ENCODE data around the gene TTC7B.

The TTC7B gene

DNA sequence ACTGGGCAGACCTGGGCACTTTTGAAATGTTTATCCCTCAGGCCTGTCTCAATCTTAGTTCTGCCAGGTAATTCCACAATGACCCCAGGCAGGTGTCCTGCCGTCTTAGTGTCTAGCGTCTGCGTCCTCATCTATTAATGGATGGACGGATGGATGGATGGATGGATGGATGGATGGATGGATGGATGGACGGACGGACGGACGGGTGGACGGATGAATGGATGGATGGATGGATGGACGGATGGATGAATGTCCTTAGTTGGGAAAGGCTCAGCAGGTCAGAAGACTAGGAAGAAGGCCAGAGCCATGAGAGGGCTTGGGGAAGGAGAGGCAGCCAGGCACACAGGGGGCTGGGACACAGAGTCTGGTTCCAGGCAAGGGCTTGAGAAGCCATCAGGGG, 278.1 kb downstream of the TTC7B start:
- Histone ChIP-seq H3K4me3 (ENCODE audit: low read depth, low read length) (no peak overlapping the region), H3K36me3 (ENCODE audit: control insufficient read depth, insufficient read depth, low read length) (no peaks in the 10 kb centered on the region), H3K27me3 (ENCODE audit: control insufficient read depth, insufficient read depth, low read length) (no peaks in the 10 kb centered on the region), H3K9ac (no peak overlapping the region), H2AFZ (no peak overlapping the region), H3K79me2 (no peaks in the 10 kb centered on the region), H3K27ac (no peak overlapping the region), H3K4me1 (peaks cover 11% of the 10 kb centered on the region), H3K9me3 (ENCODE audit: control insufficient read depth, low read length) (no peaks in the 10 kb centered on the region), H3K4me2 (ENCODE audit: low read length) (no peak overlapping the region)
- TF ChIP-seq, protein P1, sequence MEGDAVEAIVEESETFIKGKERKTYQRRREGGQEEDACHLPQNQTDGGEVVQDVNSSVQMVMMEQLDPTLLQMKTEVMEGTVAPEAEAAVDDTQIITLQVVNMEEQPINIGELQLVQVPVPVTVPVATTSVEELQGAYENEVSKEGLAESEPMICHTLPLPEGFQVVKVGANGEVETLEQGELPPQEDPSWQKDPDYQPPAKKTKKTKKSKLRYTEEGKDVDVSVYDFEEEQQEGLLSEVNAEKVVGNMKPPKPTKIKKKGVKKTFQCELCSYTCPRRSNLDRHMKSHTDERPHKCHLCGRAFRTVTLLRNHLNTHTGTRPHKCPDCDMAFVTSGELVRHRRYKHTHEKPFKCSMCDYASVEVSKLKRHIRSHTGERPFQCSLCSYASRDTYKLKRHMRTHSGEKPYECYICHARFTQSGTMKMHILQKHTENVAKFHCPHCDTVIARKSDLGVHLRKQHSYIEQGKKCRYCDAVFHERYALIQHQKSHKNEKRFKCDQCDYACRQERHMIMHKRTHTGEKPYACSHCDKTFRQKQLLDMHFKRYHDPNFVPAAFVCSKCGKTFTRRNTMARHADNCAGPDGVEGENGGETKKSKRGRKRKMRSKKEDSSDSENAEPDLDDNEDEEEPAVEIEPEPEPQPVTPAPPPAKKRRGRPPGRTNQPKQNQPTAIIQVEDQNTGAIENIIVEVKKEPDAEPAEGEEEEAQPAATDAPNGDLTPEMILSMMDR (IDR thresholded peaks at IDR 0.05), result no peak

DNA sequence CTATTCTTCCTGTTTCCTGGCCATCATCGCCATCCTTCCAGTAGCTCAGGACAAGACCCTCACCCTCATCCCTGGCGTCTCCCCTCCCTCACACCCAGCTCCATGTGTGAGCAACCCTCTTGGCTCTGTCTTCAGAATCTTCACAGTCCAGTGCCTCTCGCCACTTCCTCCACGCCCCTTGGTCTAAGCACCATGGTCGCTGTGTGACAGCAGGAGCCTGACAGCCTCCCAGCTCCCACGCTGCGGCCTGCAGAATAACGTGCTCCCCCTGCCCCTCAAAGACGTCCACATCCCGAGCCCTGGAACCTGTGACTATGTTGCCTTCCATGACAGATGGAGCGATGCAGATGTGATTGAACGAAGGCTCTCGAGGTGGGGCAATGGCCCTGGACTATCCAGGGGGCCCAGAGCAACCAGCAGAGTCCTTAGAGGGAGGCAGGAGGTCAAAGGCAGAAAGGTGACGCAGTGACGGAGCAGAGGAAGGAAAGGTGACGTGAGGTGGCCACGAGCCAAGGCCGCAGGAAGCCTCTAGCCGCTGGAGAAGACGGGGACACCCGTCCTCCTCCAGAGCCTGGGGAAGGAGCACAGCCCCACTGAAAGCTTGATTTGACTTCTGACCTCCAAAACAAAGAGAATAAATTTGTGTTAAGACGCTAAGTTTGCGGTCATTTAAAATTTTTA, 279.6 kb downstream of the TTC7B start:
- TF ChIP-seq, protein P1 (IDR thresholded peaks at IDR 0.05), result no peak
- Histone ChIP-seq H3K27ac (peak overlapping the region; percentile 68), H3K36me3 (ENCODE audit: control insufficient read depth, insufficient read depth, low read length) (no peaks in the 10 kb centered on the region), H3K4me3 (ENCODE audit: low read depth, low read length) (no peak overlapping the region), H3K4me1 (peaks cover 11% of the 10 kb centered on the region), H3K9ac (no peak overlapping the region), H2AFZ (peak overlapping the region; percentile 87), H3K9me3 (ENCODE audit: control insufficient read depth, low read length) (no peaks in the 10 kb centered on the region), H3K79me2 (no peaks in the 10 kb centered on the region), H3K27me3 (ENCODE audit: control insufficient read depth, insufficient read depth, low read length) (no peaks in the 10 kb centered on the region), H3K4me2 (ENCODE audit: low read length) (no peak overlapping the region)

DNA sequence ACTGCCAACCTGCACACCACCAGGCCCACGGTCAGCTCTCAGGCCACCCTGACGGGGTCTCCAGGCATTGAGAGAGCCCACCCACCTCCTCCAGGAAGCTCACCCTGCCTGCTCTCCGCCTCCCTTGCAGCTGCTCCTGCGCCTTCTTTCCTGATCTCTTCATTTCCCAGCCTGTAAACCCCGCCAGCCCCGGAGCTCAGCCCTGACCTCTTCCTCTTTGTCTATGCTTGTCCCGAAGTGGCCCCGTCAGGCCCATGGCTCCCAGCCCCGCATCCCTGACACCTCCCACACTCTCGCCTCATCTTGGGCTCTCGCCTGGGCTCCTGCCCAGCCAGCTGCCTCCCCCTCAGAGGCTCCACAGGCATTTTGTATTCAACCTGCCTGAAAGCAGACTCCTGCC, 280.1 kb downstream of the TTC7B start:
- no peaks in the 10 kb centered on the region for H3K79me2 ChIP-seq
- H3K4me1 ChIP-seq, result peaks cover 11% of the 10 kb centered on the region
- peak overlapping the region; percentile 68 for H3K27ac ChIP-seq
- H3K36me3 ChIP-seq (ENCODE audit: control insufficient read depth, insufficient read depth, low read length), result no peaks in the 10 kb centered on the region
- H3K4me3 ChIP-seq (ENCODE audit: low read depth, low read length), result no peak overlapping the region
- no peak overlapping the region for H3K9ac ChIP-seq
- H2AFZ ChIP-seq, result peak overlapping the region; percentile 87
- no peaks in the 10 kb centered on the region for H3K9me3 ChIP-seq (ENCODE audit: control insufficient read depth, low read length)
- no peak overlapping the region for H3K4me2 ChIP-seq (ENCODE audit: low read length)
- no peaks in the 10 kb centered on the region for H3K27me3 ChIP-seq (ENCODE audit: control insufficient read depth, insufficient read depth, low read length)
- TF ChIP-seq, protein P1 (IDR thresholded peaks at IDR 0.05), result no peak

DNA sequence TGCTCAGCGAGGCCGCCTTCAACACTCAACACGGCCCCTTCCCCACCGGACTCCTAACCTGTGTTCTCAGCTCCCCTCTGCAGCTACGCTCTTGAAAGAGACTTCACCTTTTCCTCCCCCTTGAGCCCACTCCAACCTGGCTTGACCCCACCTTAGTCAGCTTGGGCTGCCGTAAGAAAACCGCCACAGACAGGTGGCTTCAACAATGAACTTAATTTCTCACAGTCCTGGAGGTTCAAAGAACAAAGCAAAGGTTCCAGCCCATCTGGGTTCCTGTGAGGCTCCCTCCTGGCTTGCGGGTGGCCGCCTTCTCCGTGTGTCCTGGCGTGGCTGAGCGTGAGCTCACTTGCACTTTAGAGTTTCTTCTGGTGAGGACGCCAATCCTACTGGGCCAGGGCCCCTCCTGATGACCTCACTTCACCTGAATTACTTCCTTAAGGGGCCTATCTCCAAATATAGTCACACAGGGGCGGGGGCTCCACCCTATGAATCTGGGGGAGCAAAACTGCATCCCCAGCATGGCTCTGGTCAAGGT, 280.6 kb downstream of the TTC7B start:
- H3K9ac ChIP-seq, result no peak overlapping the region
- H3K9me3 ChIP-seq (ENCODE audit: control insufficient read depth, low read length), result no peaks in the 10 kb centered on the region
- H3K4me2 ChIP-seq (ENCODE audit: low read length), result no peak overlapping the region
- TF ChIP-seq, protein P1 (IDR thresholded peaks at IDR 0.05), result no peak
- no peaks in the 10 kb centered on the region for H3K36me3 ChIP-seq (ENCODE audit: control insufficient read depth, insufficient read depth, low read length)
- no peaks in the 10 kb centered on the region for H3K27me3 ChIP-seq (ENCODE audit: control insufficient read depth, insufficient read depth, low read length)
- H3K4me1 ChIP-seq, result peaks cover 11% of the 10 kb centered on the region
- no peak overlapping the region for H3K4me3 ChIP-seq (ENCODE audit: low read depth, low read length)
- H3K27ac ChIP-seq, result no peak overlapping the region
- peak overlapping the region; percentile 87 for H2AFZ ChIP-seq
- H3K79me2 ChIP-seq, result no peaks in the 10 kb centered on the region

Data from parathyroid adenoma (tissue), 2 donors.